ENCODE results near the gene XIRP2. TPM values are rescaled to one million over a fixed set of nuclear protein-coding genes. Genes with fewer than 3 reads are reported as not detected.

Gene XIRP2
- total RNA-seq, 1 experiment from 2014 or later: not detected

DNA sequence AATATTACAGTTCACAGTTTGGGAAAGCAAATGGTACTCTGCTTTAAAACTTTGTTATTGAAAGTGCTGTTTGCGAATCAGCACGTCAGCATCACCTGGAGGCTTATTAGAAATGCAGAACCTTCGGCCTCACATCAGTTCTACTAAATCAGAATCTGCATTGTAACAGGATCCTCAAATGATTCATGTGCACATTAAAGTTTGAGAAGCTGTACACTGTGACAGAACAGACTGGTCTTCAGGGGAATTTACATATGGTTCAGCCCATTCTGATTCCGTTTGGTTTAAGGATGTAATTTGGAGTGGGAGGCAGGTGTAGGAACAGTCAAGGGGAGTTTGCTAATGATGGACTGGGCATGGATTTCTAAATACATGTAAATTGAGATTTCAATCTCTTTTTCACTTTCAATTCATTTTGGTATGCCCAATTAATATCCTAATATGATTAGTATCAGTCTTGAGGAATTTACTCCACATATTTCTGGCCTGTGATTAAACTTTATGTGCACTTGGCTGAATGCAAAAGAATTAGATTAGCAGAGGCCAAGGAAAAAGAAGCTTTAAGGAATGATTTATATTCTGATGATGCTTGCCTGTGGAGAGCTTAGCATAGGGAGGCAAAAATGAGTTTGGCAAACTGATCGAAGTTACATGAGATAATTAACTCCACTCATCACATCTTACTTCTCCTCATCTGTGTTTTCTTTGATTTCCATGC, 248.8 kb downstream of the XIRP2 start:
- TF ChIP-seq, protein P1, sequence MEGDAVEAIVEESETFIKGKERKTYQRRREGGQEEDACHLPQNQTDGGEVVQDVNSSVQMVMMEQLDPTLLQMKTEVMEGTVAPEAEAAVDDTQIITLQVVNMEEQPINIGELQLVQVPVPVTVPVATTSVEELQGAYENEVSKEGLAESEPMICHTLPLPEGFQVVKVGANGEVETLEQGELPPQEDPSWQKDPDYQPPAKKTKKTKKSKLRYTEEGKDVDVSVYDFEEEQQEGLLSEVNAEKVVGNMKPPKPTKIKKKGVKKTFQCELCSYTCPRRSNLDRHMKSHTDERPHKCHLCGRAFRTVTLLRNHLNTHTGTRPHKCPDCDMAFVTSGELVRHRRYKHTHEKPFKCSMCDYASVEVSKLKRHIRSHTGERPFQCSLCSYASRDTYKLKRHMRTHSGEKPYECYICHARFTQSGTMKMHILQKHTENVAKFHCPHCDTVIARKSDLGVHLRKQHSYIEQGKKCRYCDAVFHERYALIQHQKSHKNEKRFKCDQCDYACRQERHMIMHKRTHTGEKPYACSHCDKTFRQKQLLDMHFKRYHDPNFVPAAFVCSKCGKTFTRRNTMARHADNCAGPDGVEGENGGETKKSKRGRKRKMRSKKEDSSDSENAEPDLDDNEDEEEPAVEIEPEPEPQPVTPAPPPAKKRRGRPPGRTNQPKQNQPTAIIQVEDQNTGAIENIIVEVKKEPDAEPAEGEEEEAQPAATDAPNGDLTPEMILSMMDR (IDR thresholded peaks at IDR 0.05; ENCODE audit: unreplicated experiment): no peak
- no peaks in the 10 kb centered on the region for H3K9me3 Mint-ChIP-seq (ENCODE audit: unreplicated experiment)
- no peak for DNase-seq (ENCODE audit: unreplicated experiment)
- H3K36me3 Mint-ChIP-seq (ENCODE audit: insufficient read depth, unreplicated experiment): no peaks in the 10 kb centered on the region
- H3K4me1 Mint-ChIP-seq (ENCODE audit: insufficient read depth, unreplicated experiment): peaks cover 19% of the 10 kb centered on the region
- no peaks in the 10 kb centered on the region for H3K27me3 Mint-ChIP-seq (ENCODE audit: insufficient read depth, unreplicated experiment)
- intact Hi-C loops (cut with micrococcal nuclease): no loop called here
- POLR2A ChIA-PET: no interaction called here
- CTCF ChIA-PET: no interaction called here
- no TSS peak for BruUV-seq (replicated peaks)
- no peak overlapping the region for H3K27ac Mint-ChIP-seq (ENCODE audit: low read depth, unreplicated experiment)
- H3K4me3 Mint-ChIP-seq (ENCODE audit: unreplicated experiment): no peak overlapping the region

DNA sequence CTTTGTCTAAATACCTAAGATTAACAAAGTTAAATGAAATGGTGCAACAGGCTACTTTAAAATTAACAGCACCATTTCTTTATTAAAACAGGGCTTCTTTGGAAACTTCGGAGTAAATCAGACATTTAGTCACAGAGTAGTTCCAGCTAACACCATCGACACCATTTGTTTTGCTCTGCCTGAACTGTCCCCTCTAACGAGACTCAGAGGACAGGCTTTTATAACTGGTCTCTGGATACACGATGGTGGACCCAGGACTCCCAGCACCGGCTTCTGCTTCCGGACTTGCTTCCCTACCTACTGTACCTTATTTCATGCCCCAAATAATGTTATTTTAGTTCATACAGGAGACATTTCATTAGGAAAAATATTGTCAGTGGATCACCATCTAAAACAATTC, 252.1 kb downstream of the XIRP2 start:
- intact Hi-C loops (cut with micrococcal nuclease): loop anchor here (2.0 kb wide), 1 partner anchor 40 kb away; no protein-coding TSS in a partner anchor
- no peak overlapping the region for H3K27ac Mint-ChIP-seq (ENCODE audit: low read depth, unreplicated experiment)
- no peak for DNase-seq (ENCODE audit: unreplicated experiment)
- peaks cover 17% of the 10 kb centered on the region for H3K4me1 Mint-ChIP-seq (ENCODE audit: insufficient read depth, unreplicated experiment)
- no peaks in the 10 kb centered on the region for H3K9me3 Mint-ChIP-seq (ENCODE audit: unreplicated experiment)
- TF ChIP-seq, protein P1 (IDR thresholded peaks at IDR 0.05; ENCODE audit: unreplicated experiment): no peak
- no peaks in the 10 kb centered on the region for H3K27me3 Mint-ChIP-seq (ENCODE audit: insufficient read depth, unreplicated experiment)
- no peaks in the 10 kb centered on the region for H3K36me3 Mint-ChIP-seq (ENCODE audit: insufficient read depth, unreplicated experiment)
- no peak overlapping the region for H3K4me3 Mint-ChIP-seq (ENCODE audit: unreplicated experiment)
- POLR2A ChIA-PET: interaction anchor here (0.6 to 1.6 kb wide), 2 partner anchors 9 to 86 kb away, joined by 3 to 6 read pairs; no protein-coding TSS in a partner anchor
- TSS peak; percentile 89 for BruUV-seq (replicated peaks)
- CTCF ChIA-PET: interaction anchor here (0.7 kb wide), 1 partner anchor 12 kb away, joined by 4 read pairs; no protein-coding TSS in a partner anchor

GRCh38 chr2:167140767-167141166, 252.5 kb downstream of the XIRP2 start:
- CTCF ChIA-PET: interaction anchor here (0.7 kb wide), 1 partner anchor 12 kb away, joined by 4 read pairs; no protein-coding TSS in a partner anchor
- Mint-ChIP-seq H3K4me1 (ENCODE audit: insufficient read depth, unreplicated experiment) (peaks cover 13% of the 10 kb centered on the region), H3K4me3 (ENCODE audit: unreplicated experiment) (no peak overlapping the region), H3K9me3 (ENCODE audit: unreplicated experiment) (no peaks in the 10 kb centered on the region), H3K27ac (ENCODE audit: low read depth, unreplicated experiment) (no peak overlapping the region), H3K36me3 (ENCODE audit: insufficient read depth, unreplicated experiment) (no peaks in the 10 kb centered on the region), H3K27me3 (ENCODE audit: insufficient read depth, unreplicated experiment) (no peaks in the 10 kb centered on the region)
- BruUV-seq (replicated peaks): no TSS peak
- TF ChIP-seq, protein P1 (IDR thresholded peaks at IDR 0.05; ENCODE audit: unreplicated experiment): no peak
- DNase-seq (ENCODE audit: unreplicated experiment): peak; percentile 91
- POLR2A ChIA-PET: interaction anchor here (0.6 to 1.6 kb wide), 3 partner anchors 9 to 85 kb away, joined by 3 to 6 read pairs (median 3); no protein-coding TSS in a partner anchor
- intact Hi-C loops (cut with micrococcal nuclease): loop anchor here (2.0 kb wide), 1 partner anchor 40 kb away; no protein-coding TSS in a partner anchor

DNA sequence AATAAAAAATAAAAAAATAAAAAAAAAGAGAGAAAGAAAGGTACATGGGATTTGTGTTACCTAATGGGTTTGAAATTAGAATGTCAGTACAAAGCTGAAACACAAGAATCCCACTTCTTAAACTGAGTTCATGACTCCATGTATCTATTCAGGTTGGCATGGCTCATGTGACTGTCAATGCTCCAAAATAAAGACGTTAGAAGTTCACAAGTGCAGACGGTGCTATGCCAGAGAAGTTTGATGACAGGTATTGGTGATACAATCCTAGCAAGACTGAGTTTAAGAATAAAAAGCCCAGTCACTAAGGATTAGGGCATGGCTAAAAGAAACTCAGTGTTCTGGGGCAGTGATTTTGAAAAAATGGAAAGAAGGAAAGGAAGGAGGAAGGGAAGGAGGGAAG, 254.3 kb downstream of the XIRP2 start:
- Mint-ChIP-seq H3K27ac (ENCODE audit: low read depth, unreplicated experiment) (no peak overlapping the region), H3K9me3 (ENCODE audit: unreplicated experiment) (no peaks in the 10 kb centered on the region), H3K36me3 (ENCODE audit: insufficient read depth, unreplicated experiment) (no peaks in the 10 kb centered on the region), H3K4me1 (ENCODE audit: insufficient read depth, unreplicated experiment) (peaks cover 8% of the 10 kb centered on the region), H3K27me3 (ENCODE audit: insufficient read depth, unreplicated experiment) (no peaks in the 10 kb centered on the region), H3K4me3 (ENCODE audit: unreplicated experiment) (no peak overlapping the region)
- TF ChIP-seq, protein P1 (IDR thresholded peaks at IDR 0.05; ENCODE audit: unreplicated experiment): no peak
- intact Hi-C loops (cut with micrococcal nuclease): no loop called here
- no TSS peak for BruUV-seq (replicated peaks)
- ChIA-PET CTCF (interaction anchor here (0.5 to 1.1 kb wide), 4 partner anchors 15 to 886 kb away, joined by 3 to 5 read pairs (median 4); no protein-coding TSS in a partner anchor), POLR2A (no interaction called here)
- no peak for DNase-seq (ENCODE audit: unreplicated experiment)

Data from MCF 10A (cell line).